K562 (cell line): ENCODE data around the gene C16orf90.

Experiments
- EGR1 ChIP-seq: fragments of 450-650 bp; conservative IDR thresholded peaks from 2 replicates; pipeline ENCODE4 v1.6.1; 2017; ENCODE audit warnings: mild to moderate bottlenecking
- POLR2H ChIP-seq: IDR thresholded peaks from 2 replicates; pipeline ENCODE4 v1.6.1; 2016; ENCODE audit warnings: missing genetic modification characterization, low read depth, mild to moderate bottlenecking, control low read depth, missing compliant biosample characterization, moderate library complexity
- SMAD3 ChIP-seq: fragments of 450-650 bp; formaldehyde crosslinking; conservative IDR thresholded peaks from 2 replicates; pipeline ENCODE4 v1.4.0; 2020; ENCODE audit warnings: mild to moderate bottlenecking
- ZBTB7A ChIP-seq: IDR thresholded peaks from 2 replicates; pipeline ENCODE4 v1.6.1; 2011; ENCODE audit warnings: low read depth, mild to moderate bottlenecking, low read length, moderate library complexity, borderline replicate concordance; ENCODE audit not compliant: control insufficient read depth
- TF ChIP-seq, protein P1 (sequence below), 3 experiments: IDR thresholded peaks in 2 of 3; conservative IDR thresholded peaks in 1 of 3; 2 replicates each; pipeline ENCODE4 v1.5.1; 2011 to 2012; ENCODE audit warnings: low read length in 3 of 3, mild to moderate bottlenecking in 3 of 3, control low read depth in 2 of 3, improper control_type of control experiment in 1 of 3, inconsistent platforms in 1 of 3, low read depth in 1 of 3, mixed read lengths in 1 of 3, moderate library complexity in 1 of 3; ENCODE audit not compliant: insufficient read depth in 2 of 3
- TF ChIP-seq, protein P2 (sequence below): fragments of 450-650 bp; IDR thresholded peaks from 2 replicates; pipeline ENCODE4 v1.6.1; 2016; ENCODE audit warnings: missing biosample characterization, missing genetic modification characterization
- TF ChIP-seq, protein P3 (sequence below): fragments of 250-450 bp; sonication (Bioruptor Pico); IDR thresholded peaks from 2 replicates; pipeline ENCODE4 v1.5.1; 2021; ENCODE audit warnings: mild to moderate bottlenecking
- TF ChIP-seq, protein P4 (sequence below): fragments of 450-650 bp; formaldehyde crosslinking; IDR thresholded peaks from 2 replicates; pipeline ENCODE4 v1.4.0; 2022; ENCODE audit warnings: missing genetic modification characterization

DNA sequence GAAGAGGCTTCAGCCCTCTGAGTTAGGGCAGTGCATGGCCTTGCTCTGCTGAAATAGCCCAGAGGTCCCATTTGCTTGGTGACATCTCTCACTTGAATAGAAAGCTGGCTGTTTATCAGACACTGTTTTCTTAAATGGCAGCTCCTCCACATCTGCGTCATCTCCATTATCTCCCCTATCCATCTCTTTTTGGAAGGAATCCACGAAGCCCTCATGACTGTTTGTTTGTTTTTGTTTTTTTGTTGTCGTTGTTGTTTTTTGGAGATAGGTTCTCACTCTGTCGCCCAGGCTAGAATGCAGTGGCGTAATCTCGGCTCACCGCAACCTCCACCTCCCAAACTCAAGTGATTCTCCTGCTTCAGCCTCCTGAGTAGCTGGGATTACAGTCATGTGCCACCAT is 35.2 kb downstream of the C16orf90 start:
- TF ChIP-seq EGR1 (no peak), POLR2H (tag) (no peak), SMAD3 (no peak), ZBTB7A (no peak)
- TF ChIP-seq, protein P1, sequence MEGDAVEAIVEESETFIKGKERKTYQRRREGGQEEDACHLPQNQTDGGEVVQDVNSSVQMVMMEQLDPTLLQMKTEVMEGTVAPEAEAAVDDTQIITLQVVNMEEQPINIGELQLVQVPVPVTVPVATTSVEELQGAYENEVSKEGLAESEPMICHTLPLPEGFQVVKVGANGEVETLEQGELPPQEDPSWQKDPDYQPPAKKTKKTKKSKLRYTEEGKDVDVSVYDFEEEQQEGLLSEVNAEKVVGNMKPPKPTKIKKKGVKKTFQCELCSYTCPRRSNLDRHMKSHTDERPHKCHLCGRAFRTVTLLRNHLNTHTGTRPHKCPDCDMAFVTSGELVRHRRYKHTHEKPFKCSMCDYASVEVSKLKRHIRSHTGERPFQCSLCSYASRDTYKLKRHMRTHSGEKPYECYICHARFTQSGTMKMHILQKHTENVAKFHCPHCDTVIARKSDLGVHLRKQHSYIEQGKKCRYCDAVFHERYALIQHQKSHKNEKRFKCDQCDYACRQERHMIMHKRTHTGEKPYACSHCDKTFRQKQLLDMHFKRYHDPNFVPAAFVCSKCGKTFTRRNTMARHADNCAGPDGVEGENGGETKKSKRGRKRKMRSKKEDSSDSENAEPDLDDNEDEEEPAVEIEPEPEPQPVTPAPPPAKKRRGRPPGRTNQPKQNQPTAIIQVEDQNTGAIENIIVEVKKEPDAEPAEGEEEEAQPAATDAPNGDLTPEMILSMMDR (IDR thresholded peaks at IDR 0.05 in 2 of 3, conservative IDR thresholded peaks at IDR 0.05 in 1 of 3; ENCODE audit: insufficient read depth in 2 of 3, low read depth in 1 of 3, low read length in 3 of 3): no peak
- TF ChIP-seq, protein P2, sequence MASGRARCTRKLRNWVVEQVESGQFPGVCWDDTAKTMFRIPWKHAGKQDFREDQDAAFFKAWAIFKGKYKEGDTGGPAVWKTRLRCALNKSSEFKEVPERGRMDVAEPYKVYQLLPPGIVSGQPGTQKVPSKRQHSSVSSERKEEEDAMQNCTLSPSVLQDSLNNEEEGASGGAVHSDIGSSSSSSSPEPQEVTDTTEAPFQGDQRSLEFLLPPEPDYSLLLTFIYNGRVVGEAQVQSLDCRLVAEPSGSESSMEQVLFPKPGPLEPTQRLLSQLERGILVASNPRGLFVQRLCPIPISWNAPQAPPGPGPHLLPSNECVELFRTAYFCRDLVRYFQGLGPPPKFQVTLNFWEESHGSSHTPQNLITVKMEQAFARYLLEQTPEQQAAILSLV (tag): no peak
- TF ChIP-seq, protein P3, sequence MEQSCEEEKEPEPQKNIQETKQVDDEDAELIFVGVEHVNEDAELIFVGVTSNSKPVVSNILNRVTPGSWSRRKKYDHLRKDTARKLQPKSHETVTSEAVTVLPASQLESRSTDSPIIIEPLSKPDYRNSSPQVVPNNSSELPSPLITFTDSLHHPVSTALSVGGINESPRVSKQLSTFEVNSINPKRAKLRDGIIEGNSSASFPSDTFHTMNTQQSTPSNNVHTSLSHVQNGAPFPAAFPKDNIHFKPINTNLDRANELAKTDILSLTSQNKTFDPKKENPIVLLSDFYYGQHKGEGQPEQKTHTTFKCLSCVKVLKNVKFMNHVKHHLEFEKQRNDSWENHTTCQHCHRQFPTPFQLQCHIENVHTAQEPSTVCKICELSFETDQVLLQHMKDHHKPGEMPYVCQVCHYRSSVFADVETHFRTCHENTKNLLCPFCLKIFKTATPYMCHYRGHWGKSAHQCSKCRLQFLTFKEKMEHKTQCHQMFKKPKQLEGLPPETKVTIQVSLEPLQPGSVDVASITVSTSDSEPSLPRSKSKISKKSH (CRISPR knock-in tag): no peak
- TF ChIP-seq, protein P4, sequence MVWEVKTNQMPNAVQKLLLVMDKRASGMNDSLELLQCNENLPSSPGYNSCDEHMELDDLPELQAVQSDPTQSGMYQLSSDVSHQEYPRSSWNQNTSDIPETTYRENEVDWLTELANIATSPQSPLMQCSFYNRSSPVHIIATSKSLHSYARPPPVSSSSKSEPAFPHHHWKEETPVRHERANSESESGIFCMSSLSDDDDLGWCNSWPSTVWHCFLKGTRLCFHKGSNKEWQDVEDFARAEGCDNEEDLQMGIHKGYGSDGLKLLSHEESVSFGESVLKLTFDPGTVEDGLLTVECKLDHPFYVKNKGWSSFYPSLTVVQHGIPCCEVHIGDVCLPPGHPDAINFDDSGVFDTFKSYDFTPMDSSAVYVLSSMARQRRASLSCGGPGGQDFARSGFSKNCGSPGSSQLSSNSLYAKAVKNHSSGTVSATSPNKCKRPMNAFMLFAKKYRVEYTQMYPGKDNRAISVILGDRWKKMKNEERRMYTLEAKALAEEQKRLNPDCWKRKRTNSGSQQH (CRISPR knock-in tag): no peak
